Activated naive CD8-positive, alpha-beta T cell treated with anti-CD3 and anti-CD28 coated beads, Interleukin-2, amount 10 ng/mL, durations not matched to agents 7 days and 5 days (primary cell): ENCODE results near the gene ST6GALNAC3. TPM values are rescaled to one million over a fixed set of nuclear protein-coding genes. Genes with fewer than 3 reads are reported as not detected.

Experiments used
- ATAC-seq: fragments of 150-1000 bp; cut with Tn5 transposase; one replicate; pipeline ENCODE4 v1.10.0; 2021; ENCODE audit warnings: low read depth, moderate library complexity
- POLR2A ChIA-PET: fragments of 350-600 bp; sonication (Branson Sonifier 250); formaldehyde crosslinking; loops from one replicate; lab custom pipeline; 2021; ENCODE audit warnings: antibody characterized with exemption; lab: Charles Lee
- DNase-seq: peaks from one replicate; pipeline ENCODE4 v3.0.0; 2021
- H3K27ac Mint-ChIP-seq: one replicate; pipeline ENCODE4 v1.8.0; 2022; ENCODE audit warnings: mild to moderate bottlenecking, mixed read lengths
- H3K27me3 Mint-ChIP-seq: one replicate; pipeline ENCODE4 v1.8.0; 2022; ENCODE audit warnings: mild to moderate bottlenecking, moderate library complexity, mixed read lengths
- H3K36me3 Mint-ChIP-seq: one replicate; pipeline ENCODE4 v1.8.0; 2021; ENCODE audit warnings: mild to moderate bottlenecking, mixed read lengths
- H3K4me1 Mint-ChIP-seq: one replicate; pipeline ENCODE4 v1.8.0; 2021; ENCODE audit warnings: mixed read lengths
- H3K4me3 Mint-ChIP-seq: one replicate; pipeline ENCODE4 v1.8.0; 2022; ENCODE audit warnings: mild to moderate bottlenecking, moderate library complexity, mixed read lengths
- H3K9me3 Mint-ChIP-seq: one replicate; pipeline ENCODE4 v1.8.0; 2021; ENCODE audit warnings: mixed read lengths
- total RNA-seq, 2 experiments: library from RNA; stranded (reverse); gene quantifications; one replicate each; pipeline ENCODE4 v1.2.3, GENCODE V29; 2021

The ST6GALNAC3 gene
- total RNA-seq, 2 experiments from 2014 or later: 0.48 to 0.55 TPM

DNA sequence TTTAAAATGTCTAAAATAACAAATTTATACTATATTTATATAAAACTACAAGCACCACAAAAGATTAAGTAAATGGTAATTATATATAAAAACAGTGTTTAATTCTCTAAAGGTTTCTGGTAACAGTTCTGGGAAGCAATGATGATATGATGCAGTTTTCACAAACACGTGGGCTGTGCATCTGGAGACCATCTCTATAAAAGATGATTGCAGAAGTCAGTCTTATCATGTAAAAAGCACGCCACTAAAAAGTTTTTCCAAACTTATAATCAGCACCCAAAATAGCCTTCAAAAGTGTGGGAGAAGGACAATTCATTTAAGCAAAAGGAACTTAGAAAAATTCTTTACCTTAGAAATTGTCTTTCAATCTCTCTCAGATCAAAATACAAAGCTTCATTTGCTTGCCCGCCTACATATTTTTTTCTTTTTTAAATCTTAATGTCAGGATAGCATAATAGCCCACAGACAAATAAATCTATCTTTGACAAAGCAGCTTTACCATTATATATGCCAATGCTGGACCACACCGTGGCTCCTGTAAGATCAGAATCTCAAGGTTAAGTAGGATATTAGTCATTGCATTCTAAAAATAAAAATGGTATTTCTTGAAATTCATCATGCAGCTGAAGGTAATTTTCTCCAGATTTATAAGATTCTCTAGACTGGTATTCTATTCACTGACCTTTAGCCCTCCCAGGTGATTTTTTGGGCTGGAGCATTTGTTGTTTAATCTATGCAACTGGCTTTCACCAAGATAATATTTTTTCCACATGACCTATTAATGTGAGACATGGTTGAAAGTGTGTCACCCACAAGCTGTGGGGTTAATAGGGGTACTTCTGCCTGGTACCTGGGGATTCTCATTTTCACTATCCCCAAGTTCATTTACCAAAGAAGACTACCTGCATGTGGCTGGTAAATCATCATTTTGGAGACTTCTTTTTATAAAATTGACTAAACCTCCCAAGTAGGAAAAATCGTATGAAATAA is 603.2 kb downstream of the ST6GALNAC3 start:
- POLR2A ChIA-PET: no interaction called here
- Mint-ChIP-seq H3K27me3 (no peaks in the 10 kb centered on the region), H3K4me3 (no peak overlapping the region), H3K9me3 (no peaks in the 10 kb centered on the region), H3K36me3 (no peaks in the 10 kb centered on the region), H3K27ac (no peak overlapping the region), H3K4me1 (no peaks in the 10 kb centered on the region)
- ATAC-seq: no peak
- no peak for DNase-seq

DNA sequence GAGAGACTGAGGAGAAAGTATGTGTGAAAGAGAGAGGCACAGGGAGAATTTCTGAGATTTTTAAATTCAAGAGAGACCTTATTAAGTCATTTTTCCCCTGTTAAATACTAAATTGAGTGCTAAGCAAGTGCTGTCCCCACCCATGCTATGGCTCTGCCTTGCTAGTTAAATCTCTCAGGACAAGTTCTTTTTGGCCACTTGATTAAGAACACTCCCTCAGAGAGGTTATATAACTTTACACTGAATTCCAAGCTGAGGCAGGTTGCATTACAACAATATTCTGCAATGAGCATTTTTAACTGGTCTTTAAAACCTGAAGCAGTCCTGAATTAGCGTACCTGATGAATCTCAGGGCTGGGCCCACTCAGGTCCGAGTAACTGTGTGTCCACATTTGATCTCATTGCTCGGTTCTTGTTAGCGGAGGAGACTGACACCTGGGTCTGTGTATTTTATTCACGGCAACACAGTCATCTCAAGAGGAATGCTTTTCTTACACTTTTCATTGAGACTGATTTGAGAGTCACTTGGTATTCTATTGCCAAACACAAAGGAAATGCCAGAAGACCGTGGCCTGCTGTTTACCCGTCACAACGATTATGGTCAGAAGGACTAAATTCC is 605.1 kb downstream of the ST6GALNAC3 start:
- H3K4me1 Mint-ChIP-seq: no peaks in the 10 kb centered on the region
- H3K9me3 Mint-ChIP-seq: no peaks in the 10 kb centered on the region
- H3K36me3 Mint-ChIP-seq: no peaks in the 10 kb centered on the region
- H3K27me3 Mint-ChIP-seq: no peaks in the 10 kb centered on the region
- POLR2A ChIA-PET: no interaction called here
- H3K27ac Mint-ChIP-seq: no peak overlapping the region
- no peak for DNase-seq
- no peak overlapping the region for H3K4me3 Mint-ChIP-seq
- no peak for ATAC-seq

DNA sequence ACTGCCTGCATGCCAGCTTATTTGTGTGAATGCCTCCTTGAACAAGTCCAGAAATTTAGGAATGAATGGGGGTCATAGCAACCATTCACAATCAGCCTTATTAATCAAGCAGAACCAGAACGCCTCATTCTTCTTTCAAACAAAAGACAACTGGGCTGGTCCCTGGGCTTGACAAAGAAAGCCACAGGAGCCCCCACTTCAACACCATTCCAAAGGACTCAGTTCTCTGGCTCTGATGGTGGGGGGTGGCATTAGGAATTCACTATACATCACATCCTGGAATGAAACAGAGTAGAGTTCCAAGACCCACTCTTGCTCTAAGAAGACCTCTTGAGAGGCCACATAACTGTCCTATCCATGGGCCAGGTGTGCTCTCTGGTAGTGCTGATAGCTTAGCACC is 606.1 kb downstream of the ST6GALNAC3 start:
- POLR2A ChIA-PET: no interaction called here
- Mint-ChIP-seq H3K9me3 (no peaks in the 10 kb centered on the region), H3K27ac (no peak overlapping the region), H3K36me3 (no peaks in the 10 kb centered on the region), H3K4me1 (no peaks in the 10 kb centered on the region), H3K4me3 (no peak overlapping the region), H3K27me3 (no peaks in the 10 kb centered on the region)
- no peak for DNase-seq
- ATAC-seq: no peak

DNA sequence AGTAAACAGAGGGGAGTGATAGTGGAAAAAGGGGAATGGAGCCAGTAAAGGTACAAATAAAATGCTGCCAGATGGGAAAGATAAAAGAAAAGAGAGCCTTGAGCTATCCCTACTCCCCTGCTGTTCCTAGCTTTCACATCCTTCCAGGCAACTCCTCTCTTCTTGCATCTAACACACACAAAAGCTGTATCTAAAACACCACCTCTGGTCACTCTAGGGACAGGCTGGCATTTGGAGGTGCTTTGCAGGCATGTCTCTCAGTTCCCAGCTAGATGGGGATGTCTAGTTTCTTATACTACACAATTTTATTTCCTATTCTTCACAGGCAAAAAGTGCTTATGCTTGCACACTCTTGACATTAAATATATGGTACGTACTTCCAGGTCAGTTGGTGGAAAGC is 607.6 kb downstream of the ST6GALNAC3 start:
- Mint-ChIP-seq H3K4me3 (no peak overlapping the region), H3K36me3 (no peaks in the 10 kb centered on the region), H3K27me3 (no peaks in the 10 kb centered on the region), H3K27ac (no peak overlapping the region), H3K9me3 (no peaks in the 10 kb centered on the region), H3K4me1 (no peaks in the 10 kb centered on the region)
- DNase-seq: no peak
- ATAC-seq: no peak
- POLR2A ChIA-PET: no interaction called here

Other genes starting within 250 kb of the ST6GALNAC3 start
- not detected for gene ASB17, start 142.3 kb upstream of the ST6GALNAC3 start, total RNA-seq